GM12878 (cell line): ENCODE data around the gene MAST4.

Experiments
- ATF2 ChIP-seq: IDR thresholded peaks from 2 replicates; pipeline ENCODE4 v1.6.1; 2012; ENCODE audit warnings: low read length, inconsistent platforms
- BHLHE40 ChIP-seq, 2 experiments: fragments of 450-650 bp in 1 of 2; IDR thresholded peaks; 2 replicates each; pipeline ENCODE4 v1.6.1; 2011 to 2017; ENCODE audit warnings: low read depth in 2 of 2, borderline replicate concordance in 1 of 2, improper control_type of control experiment in 1 of 2, low read length in 1 of 2, mild to moderate bottlenecking in 1 of 2
- CTCF ChIP-seq, 3 experiments: IDR thresholded peaks in 2 of 3; conservative IDR thresholded peaks in 1 of 3; 2 replicates each; pipeline ENCODE4 v1.5.1; 2011; ENCODE audit warnings: low read depth in 3 of 3, low read length in 3 of 3, mild to moderate bottlenecking in 3 of 3, control low read depth in 2 of 3, moderate library complexity in 2 of 3, inconsistent platforms in 1 of 3, mixed read lengths in 1 of 3; ENCODE audit not compliant: control insufficient read depth in 2 of 3, insufficient read depth in 1 of 3; ENCODE audit errors: extremely low read depth in 1 of 3
- JUND ChIP-seq: IDR thresholded peaks from 2 replicates; pipeline ENCODE4 v1.6.1; 2012; ENCODE audit warnings: low read depth, mild to moderate bottlenecking, low read length, improper control_type of control experiment, moderate library complexity
- KDM1A ChIP-seq: fragments of 200-600 bp; sonication (generic); IDR thresholded peaks from 2 replicates; pipeline ENCODE4 v1.6.1; 2016; ENCODE audit warnings: borderline replicate concordance
- NFYA ChIP-seq: IDR thresholded peaks from 2 replicates; pipeline ENCODE4 v1.6.1; 2011; ENCODE audit warnings: low read depth, mild to moderate bottlenecking, low read length, improper control_type of control experiment, borderline replicate concordance
- NRF1 ChIP-seq: conservative IDR thresholded peaks from 2 replicates; pipeline ENCODE4 v1.6.1; 2011; ENCODE audit warnings: mild to moderate bottlenecking, low read depth, low read length, improper control_type of control experiment
- POLR2A ChIP-seq: IDR thresholded peaks from 2 replicates; pipeline ENCODE4 v1.6.1; 2011; ENCODE audit warnings: low read depth, mild to moderate bottlenecking, low read length
- POLR2AphosphoS5 ChIP-seq: IDR thresholded peaks from 2 replicates; pipeline ENCODE4 v1.6.1; 2011; ENCODE audit warnings: mild to moderate bottlenecking, low read length, inconsistent platforms
- RBBP5 ChIP-seq: fragments of 200-600 bp; sonication (generic); conservative IDR thresholded peaks from 2 replicates; pipeline ENCODE4 v1.6.1; 2016
- SKIL ChIP-seq: fragments of 450-650 bp; IDR thresholded peaks from 2 replicates; pipeline ENCODE4 v1.6.1; 2017; ENCODE audit warnings: mild to moderate bottlenecking, low read depth, inconsistent platforms; ENCODE audit not compliant: poor library complexity, severe bottlenecking
- SREBF2 ChIP-seq: IDR thresholded peaks from 2 replicates; pipeline ENCODE4 v1.6.1; 2012; ENCODE audit warnings: mild to moderate bottlenecking, low read length
- ZBTB33 ChIP-seq: fragments of 450-650 bp; IDR thresholded peaks from 2 replicates; pipeline ENCODE4 v1.6.1; 2017; ENCODE audit warnings: mild to moderate bottlenecking
- ZNF622 ChIP-seq: fragments of 450-650 bp; IDR thresholded peaks from 2 replicates; pipeline ENCODE4 v1.6.1; 2017; ENCODE audit warnings: mild to moderate bottlenecking, inconsistent platforms

GRCh38 chr5:66795682-66796081 lies 199.5 kb downstream of the MAST4 start:
- TF ChIP-seq SKIL (no peak), POLR2AphosphoS5 (no peak), NFYA (no peak), ATF2 (no peak), CTCF (IDR thresholded peaks at IDR 0.05 in 2 of 3, conservative IDR thresholded peaks at IDR 0.05 in 1 of 3; ENCODE audit: control insufficient read depth in 2 of 3, extremely low read depth in 1 of 3, insufficient read depth in 1 of 3, low read depth in 3 of 3, low read length in 3 of 3) (no peak), SREBF2 (no peak), POLR2A (no peak), BHLHE40 (IDR thresholded peaks at IDR 0.05; ENCODE audit: borderline replicate concordance in 1 of 2, low read depth in 2 of 2, low read length in 1 of 2) (no peak), ZBTB33 (no peak), KDM1A (no peak), NRF1 (no peak), RBBP5 (no peak), JUND (no peak), ZNF622 (no peak)
